ENCODE measurements around the gene ZNF200. TPM values are rescaled to one million over a fixed set of nuclear protein-coding genes. Genes with fewer than 3 reads are reported as not detected.

Gene ZNF200
- total and polyA plus RNA-seq, 2 of the 13 experiments (the other 11 are each of a cell fraction or from before 2014, with no cell fraction given): 3.5 to 16.5 TPM

DNA sequence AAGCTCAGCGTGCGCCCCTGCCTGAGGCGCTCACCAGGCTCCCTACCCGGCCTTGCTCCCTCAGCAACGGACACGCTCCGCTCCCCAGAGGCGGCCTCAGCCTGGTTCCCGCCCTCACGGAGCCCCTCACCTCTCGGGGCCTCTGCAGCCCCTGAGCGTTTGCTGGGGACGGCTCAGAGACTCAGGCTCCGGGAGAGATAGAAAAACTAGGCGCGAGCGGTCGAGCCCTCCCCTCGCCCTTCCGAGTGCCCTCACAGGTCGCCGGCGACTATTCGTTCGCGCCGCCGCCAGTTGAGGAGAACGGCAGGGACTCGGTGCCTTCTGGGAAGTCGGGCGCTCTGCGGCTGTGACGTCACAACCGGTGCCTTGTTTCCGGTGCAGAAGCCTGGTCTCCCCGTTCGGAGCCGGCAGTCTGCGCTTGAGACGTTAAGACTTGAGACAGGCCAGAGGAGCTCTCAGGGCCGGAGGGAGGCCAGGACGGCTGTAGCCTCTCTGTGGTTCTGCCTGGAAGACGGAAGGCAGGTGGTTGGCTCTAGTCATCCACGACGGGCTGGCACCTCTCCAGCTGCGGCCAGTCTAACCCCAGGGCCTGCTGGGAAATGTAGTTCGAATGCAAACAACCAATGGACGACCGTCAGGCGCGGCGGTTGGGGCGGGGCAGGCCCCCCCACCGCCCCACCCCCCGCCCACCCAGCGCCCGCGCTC lies at the start of gene ZNF200 (continued):
- TF ChIP-seq, protein P1, sequence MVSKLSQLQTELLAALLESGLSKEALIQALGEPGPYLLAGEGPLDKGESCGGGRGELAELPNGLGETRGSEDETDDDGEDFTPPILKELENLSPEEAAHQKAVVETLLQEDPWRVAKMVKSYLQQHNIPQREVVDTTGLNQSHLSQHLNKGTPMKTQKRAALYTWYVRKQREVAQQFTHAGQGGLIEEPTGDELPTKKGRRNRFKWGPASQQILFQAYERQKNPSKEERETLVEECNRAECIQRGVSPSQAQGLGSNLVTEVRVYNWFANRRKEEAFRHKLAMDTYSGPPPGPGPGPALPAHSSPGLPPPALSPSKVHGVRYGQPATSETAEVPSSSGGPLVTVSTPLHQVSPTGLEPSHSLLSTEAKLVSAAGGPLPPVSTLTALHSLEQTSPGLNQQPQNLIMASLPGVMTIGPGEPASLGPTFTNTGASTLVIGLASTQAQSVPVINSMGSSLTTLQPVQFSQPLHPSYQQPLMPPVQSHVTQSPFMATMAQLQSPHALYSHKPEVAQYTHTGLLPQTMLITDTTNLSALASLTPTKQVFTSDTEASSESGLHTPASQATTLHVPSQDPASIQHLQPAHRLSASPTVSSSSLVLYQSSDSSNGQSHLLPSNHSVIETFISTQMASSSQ (IDR thresholded peaks at IDR 0.05; ENCODE audit: low read depth): no peak
- TF ChIP-seq, protein P1 (CRISPR knock-in tag; IDR thresholded peaks at IDR 0.05; ENCODE audit: borderline replicate concordance): peak; percentile 52; the same call in 1 of the 2 replicates
- TF ChIP-seq ZNF383 (CRISPR knock-in tag; IDR thresholded peaks at IDR 0.05; ENCODE audit: borderline replicate concordance) (no peak), ZNF260 (CRISPR knock-in tag; IDR thresholded peaks at IDR 0.05; ENCODE audit: borderline replicate concordance, low read depth) (no peak), STAG1 (CRISPR knock-in tag; IDR thresholded peaks at IDR 0.05) (no peak), ZNF747 (CRISPR knock-in tag; IDR thresholded peaks at IDR 0.05; ENCODE audit: borderline replicate concordance) (no peak; the same call in 1 of the 2 replicates), NFIB (CRISPR knock-in tag; IDR thresholded peaks at IDR 0.05; ENCODE audit: borderline replicate concordance) (peak; percentile 47; the same call in 1 of the 2 replicates), MED1 (CRISPR knock-in tag; IDR thresholded peaks at IDR 0.05) (peak; percentile 40; the same call in 1 of the 2 replicates), MAZ (IDR thresholded peaks at IDR 0.05; ENCODE audit: borderline replicate concordance, low read depth, low read length) (no peak), MAZ (CRISPR knock-in tag; IDR thresholded peaks at IDR 0.05; ENCODE audit: low read depth) (peak; percentile 54), ZSCAN25 (CRISPR knock-in tag; IDR thresholded peaks at IDR 0.05) (peak; percentile 90; the same call in 1 of the 2 replicates), TAF1 (CRISPR knock-in tag; IDR thresholded peaks at IDR 0.05) (peak; percentile 83), SIN3A (IDR thresholded peaks at IDR 0.05; ENCODE audit: borderline replicate concordance, low read depth, low read length) (peak; percentile 50; the same call in 1 of the 2 replicates), MAFK (conservative IDR thresholded peaks at IDR 0.05 in 1 of 2, IDR thresholded peaks at IDR 0.05 in 1 of 2; ENCODE audit: low read length in 2 of 2) (no peak), LCORL (IDR thresholded peaks at IDR 0.05) (no peak), LCORL (CRISPR knock-in tag; IDR thresholded peaks at IDR 0.05) (peak; percentile 81), CC2D1A (CRISPR knock-in tag; IDR thresholded peaks at IDR 0.05) (no peak), KDM4B (CRISPR knock-in tag; IDR thresholded peaks at IDR 0.05) (no peak), JUNB (CRISPR knock-in tag; IDR thresholded peaks at IDR 0.05; ENCODE audit: borderline replicate concordance) (no peak), POLR2A (IDR thresholded peaks at IDR 0.05; ENCODE audit: insufficient read depth in 1 of 2, low read depth in 2 of 2, low read length in 2 of 2) (peak; percentile 85 to 93), MIXL1 (CRISPR knock-in tag; IDR thresholded peaks at IDR 0.05) (0 out of 2 replicates have a peak, but pooled peaks have one; percentile 13)
- TF ChIP-seq, protein P2, sequence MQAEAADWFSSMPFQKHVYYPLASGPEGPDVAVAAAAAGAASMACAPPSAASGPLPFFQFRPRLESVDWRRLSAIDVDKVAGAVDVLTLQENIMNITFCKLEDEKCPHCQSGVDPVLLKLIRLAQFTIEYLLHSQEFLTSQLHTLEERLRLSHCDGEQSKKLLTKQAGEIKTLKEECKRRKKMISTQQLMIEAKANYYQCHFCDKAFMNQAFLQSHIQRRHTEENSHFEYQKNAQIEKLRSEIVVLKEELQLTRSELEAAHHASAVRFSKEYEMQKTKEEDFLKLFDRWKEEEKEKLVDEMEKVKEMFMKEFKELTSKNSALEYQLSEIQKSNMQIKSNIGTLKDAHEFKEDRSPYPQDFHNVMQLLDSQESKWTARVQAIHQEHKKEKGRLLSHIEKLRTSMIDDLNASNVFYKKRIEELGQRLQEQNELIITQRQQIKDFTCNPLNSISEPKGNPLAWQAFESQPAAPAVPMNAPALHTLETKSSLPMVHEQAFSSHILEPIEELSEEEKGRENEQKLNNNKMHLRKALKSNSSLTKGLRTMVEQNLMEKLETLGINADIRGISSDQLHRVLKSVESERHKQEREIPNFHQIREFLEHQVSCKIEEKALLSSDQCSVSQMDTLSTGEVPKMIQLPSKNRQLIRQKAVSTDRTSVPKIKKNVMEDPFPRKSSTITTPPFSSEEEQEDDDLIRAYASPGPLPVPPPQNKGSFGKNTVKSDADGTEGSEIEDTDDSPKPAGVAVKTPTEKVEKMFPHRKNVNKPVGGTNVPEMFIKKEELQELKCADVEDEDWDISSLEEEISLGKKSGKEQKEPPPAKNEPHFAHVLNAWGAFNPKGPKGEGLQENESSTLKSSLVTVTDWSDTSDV (CRISPR knock-in tag; IDR thresholded peaks at IDR 0.05): no peak
- TF ChIP-seq, protein P3, sequence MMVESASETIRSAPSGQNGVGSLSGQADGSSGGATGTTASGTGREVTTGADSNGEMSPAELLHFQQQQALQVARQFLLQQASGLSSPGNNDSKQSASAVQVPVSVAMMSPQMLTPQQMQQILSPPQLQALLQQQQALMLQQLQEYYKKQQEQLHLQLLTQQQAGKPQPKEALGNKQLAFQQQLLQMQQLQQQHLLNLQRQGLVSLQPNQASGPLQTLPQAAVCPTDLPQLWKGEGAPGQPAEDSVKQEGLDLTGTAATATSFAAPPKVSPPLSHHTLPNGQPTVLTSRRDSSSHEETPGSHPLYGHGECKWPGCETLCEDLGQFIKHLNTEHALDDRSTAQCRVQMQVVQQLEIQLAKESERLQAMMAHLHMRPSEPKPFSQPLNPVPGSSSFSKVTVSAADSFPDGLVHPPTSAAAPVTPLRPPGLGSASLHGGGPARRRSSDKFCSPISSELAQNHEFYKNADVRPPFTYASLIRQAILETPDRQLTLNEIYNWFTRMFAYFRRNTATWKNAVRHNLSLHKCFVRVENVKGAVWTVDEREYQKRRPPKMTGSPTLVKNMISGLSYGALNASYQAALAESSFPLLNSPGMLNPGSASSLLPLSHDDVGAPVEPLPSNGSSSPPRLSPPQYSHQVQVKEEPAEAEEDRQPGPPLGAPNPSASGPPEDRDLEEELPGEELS (CRISPR knock-in tag; IDR thresholded peaks at IDR 0.05): 0 out of 2 replicates have a peak, but pooled peaks have one; percentile 16

Measured in HepG2 (cell line).